Brain (organoid and tissue), 1 donor: ENCODE measurements around the gene TAL2. TPM values are rescaled to one million over a fixed set of nuclear protein-coding genes. Genes with fewer than 3 reads are reported as not detected.

Source experiments
- polyA plus RNA-seq: library from polyadenylated mRNA; stranded (reverse); fragments of 350-450 nt; fragmentation: Illumina TruSeq; extraction: RNeasy Lipid Tissue Mini Kit (QIAGEN cat#74804); gene quantifications from one replicate; pipeline ENCODE4 v1.2.3, GENCODE V29; 2015; ENCODE audit warnings: low read depth, low replicate concordance; ENCODE audit not compliant: insufficient read depth

Gene TAL2
- polyA plus RNA-seq, 1 donor from 2014 or later: 2.8 TPM

Other genes starting within 250 kb of the TAL2 start
- gene FSD1L, start 214.4 kb upstream of the TAL2 start, polyA plus RNA-seq: 2.6 TPM
- 4.5 TPM for gene FKTN, start 104.3 kb upstream of the TAL2 start, polyA plus RNA-seq
- 14.4 TPM for gene TMEM38B, start 32.1 kb downstream of the TAL2 start, polyA plus RNA-seq